HEK293 (cell line): ENCODE data around the gene SUCO.
"Not testable (repeated sequence)": the region's sequence is repeated elsewhere in the genome, so short reads cannot be mapped to it uniquely, and the experiment has no call there.

ENCODE experiments used
- CTCF ChIA-PET: fragments of 350-600 bp; formaldehyde crosslinking; extraction: SDS; loops from one replicate; lab custom pipeline; 2021; ENCODE audit warnings: antibody characterized with exemption; lab: Yijun Ruan, JAX
- POLR2A ChIA-PET: fragments of 300-600 bp; formaldehyde crosslinking; extraction: SDS; loops from one replicate; lab custom pipeline; 2020; ENCODE audit warnings: antibody characterized with exemption, inconsistent platforms; lab: Yijun Ruan, JAX
- H3K27ac ChIP-seq: fragments of 200-500 bp; sonication (Bioruptor generic); 2 replicates; pipeline ENCODE4 v1.5.1; 2014; ENCODE audit warnings: low read depth, low read length, control low read depth, inconsistent platforms; ENCODE audit errors: extremely low read depth
- H3K36me3 ChIP-seq, 2 experiments: fragments of 200-500 bp in 1 of 2; sonication (Bioruptor generic) in 1 of 2; 1 replicate in 1 of 2; 2 replicates in 1 of 2; pipeline ENCODE4 v1.5.1; 2014 to 2017; ENCODE audit warnings: inconsistent platforms in 2 of 2, low read length in 2 of 2; ENCODE audit not compliant: control insufficient read depth in 2 of 2, insufficient read depth in 1 of 2
- H3K4me1 ChIP-seq: fragments of 200-500 bp; sonication (Bioruptor generic); 2 replicates; pipeline ENCODE4 v1.5.1; 2014; ENCODE audit warnings: mild to moderate bottlenecking, low read length, inconsistent platforms; ENCODE audit not compliant: control insufficient read depth, insufficient read depth
- H3K4me3 ChIP-seq: 2 replicates; pipeline ENCODE4 v1.5.1; 2011; ENCODE audit warnings: low read depth, mild to moderate bottlenecking, control low read depth, low read length, moderate library complexity
- H3K9me3 ChIP-seq: fragments of 200-500 bp; sonication (Bioruptor generic); 2 replicates; pipeline ENCODE4 v1.5.1; 2014; ENCODE audit warnings: low read depth, low read length, inconsistent platforms; ENCODE audit not compliant: control insufficient read depth, insufficient read depth
- SETDB1 ChIP-seq: IDR thresholded peaks from one replicate; pipeline ENCODE4 v1.6.1; 2017; ENCODE audit warnings: mild to moderate bottlenecking, low read length, moderate library complexity, mixed read lengths; ENCODE audit not compliant: insufficient read length
- TRIM28 ChIP-seq: IDR thresholded peaks from 2 replicates; pipeline ENCODE4 v1.6.1; 2011; ENCODE audit warnings: low read length, control low read depth, borderline replicate concordance
- ZNF112 ChIP-seq: fragments of 450-650 bp; formaldehyde crosslinking; IDR thresholded peaks from 2 replicates; pipeline ENCODE4 v1.5.0; 2017; ENCODE audit warnings: missing biosample characterization, missing genetic modification characterization
- ZNF114 ChIP-seq: fragments of 450-650 bp; formaldehyde crosslinking; IDR thresholded peaks from 2 replicates; pipeline ENCODE4 v1.5.0; 2017; ENCODE audit warnings: missing biosample characterization, missing genetic modification characterization
- ZNF248 ChIP-seq: fragments of 450-650 bp; formaldehyde crosslinking; IDR thresholded peaks from 2 replicates; pipeline ENCODE4 v1.5.1; 2017; ENCODE audit warnings: missing biosample characterization, missing genetic modification characterization
- ZNF324 ChIP-seq: fragments of 450-650 bp; formaldehyde crosslinking; IDR thresholded peaks from 2 replicates; pipeline ENCODE4 v1.5.1; 2016; ENCODE audit warnings: missing biosample characterization, missing genetic modification characterization
- ZNF426 ChIP-seq: fragments of 450-650 bp; formaldehyde crosslinking; IDR thresholded peaks from 2 replicates; pipeline ENCODE4 v1.5.1; 2017; ENCODE audit warnings: missing biosample characterization, missing genetic modification characterization, mild to moderate bottlenecking, inconsistent platforms, moderate library complexity
- ZNF48 ChIP-seq: fragments of 450-650 bp; formaldehyde crosslinking; IDR thresholded peaks from 2 replicates; pipeline ENCODE4 v1.5.1; 2016; ENCODE audit warnings: missing biosample characterization, missing genetic modification characterization
- ZNF510 ChIP-seq: fragments of 450-650 bp; formaldehyde crosslinking; IDR thresholded peaks from 2 replicates; pipeline ENCODE4 v1.5.1; 2018; ENCODE audit warnings: mild to moderate bottlenecking, missing genetic modification characterization, missing biosample characterization; ENCODE audit not compliant: insufficient replicate concordance
- ZNF529 ChIP-seq: fragments of 450-650 bp; formaldehyde crosslinking; IDR thresholded peaks from 2 replicates; pipeline ENCODE4 v1.5.1; 2017; ENCODE audit warnings: missing genetic modification characterization, missing biosample characterization; ENCODE audit not compliant: insufficient replicate concordance
- ZNF610 ChIP-seq: fragments of 450-650 bp; formaldehyde crosslinking; IDR thresholded peaks from 2 replicates; pipeline ENCODE4 v1.5.1; 2016; ENCODE audit warnings: missing biosample characterization, missing genetic modification characterization, borderline replicate concordance
- ZNF791 ChIP-seq: fragments of 450-650 bp; formaldehyde crosslinking; IDR thresholded peaks from 2 replicates; pipeline ENCODE4 v1.5.1; 2016; ENCODE audit warnings: missing biosample characterization, missing genetic modification characterization
- ZNF792 ChIP-seq: fragments of 450-650 bp; formaldehyde crosslinking; IDR thresholded peaks from 2 replicates; pipeline ENCODE4 v1.5.1; 2016; ENCODE audit warnings: missing biosample characterization, missing genetic modification characterization
- ZSCAN23 ChIP-seq: fragments of 450-650 bp; formaldehyde crosslinking; IDR thresholded peaks from 2 replicates; pipeline ENCODE4 v1.5.1; 2016; ENCODE audit warnings: missing biosample characterization, missing genetic modification characterization
- TF ChIP-seq, protein P1 (sequence below): fragments of 450-650 bp; IDR thresholded peaks from 2 replicates; pipeline ENCODE4 v1.5.1; 2018; ENCODE audit warnings: missing biosample characterization, mild to moderate bottlenecking, missing genetic modification characterization
- TF ChIP-seq, protein P2 (sequence below): fragments of 450-650 bp; formaldehyde crosslinking; IDR thresholded peaks from 2 replicates; pipeline ENCODE4 v1.5.1; 2016; ENCODE audit warnings: missing biosample characterization, missing genetic modification characterization
- TF ChIP-seq, protein P3 (sequence below): fragments of 450-650 bp; formaldehyde crosslinking; IDR thresholded peaks from 2 replicates; pipeline ENCODE4 v1.5.1; 2016; ENCODE audit warnings: missing biosample characterization, missing genetic modification characterization
- TF ChIP-seq, protein P4 (sequence below): fragments of 450-650 bp; formaldehyde crosslinking; optimal IDR thresholded peaks from 2 replicates; pipeline ENCODE3; 2016; ENCODE audit warnings: missing biosample characterization, mild to moderate bottlenecking, missing genetic modification characterization

SUCO gene

DNA sequence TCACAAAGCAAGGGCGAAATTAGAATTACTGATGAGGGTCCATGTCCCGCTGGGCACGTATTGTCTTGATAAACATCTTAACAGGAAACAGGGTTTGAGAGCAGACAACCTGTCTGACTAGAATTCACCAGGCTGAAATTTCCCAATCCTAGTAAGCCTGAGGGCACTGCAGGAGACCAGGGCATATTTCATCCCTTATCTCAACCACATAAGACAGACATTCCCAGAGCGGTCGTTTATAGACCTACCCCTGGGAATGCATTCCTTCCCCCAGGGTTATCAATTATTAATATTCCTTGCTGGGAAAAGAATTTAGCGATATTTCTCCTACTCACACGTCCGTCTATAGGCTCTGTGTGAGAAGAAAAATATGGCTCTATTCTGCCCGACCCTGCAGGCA lies 87.7 kb downstream of the SUCO start:
- H3K4me1 ChIP-seq, H3K9me3 ChIP-seq, H3K4me3 ChIP-seq, CTCF ChIA-PET, H3K36me3 ChIP-seq, H3K27ac ChIP-seq, POLR2A ChIA-PET: not testable (repeated sequence)
- TF ChIP-seq SETDB1 = peak; percentile 96
- TF ChIP-seq TRIM28 = peak; percentile 49; the same call in 1 of the 2 replicates
- peak; percentile 32 for TF ChIP-seq ZNF529

DNA sequence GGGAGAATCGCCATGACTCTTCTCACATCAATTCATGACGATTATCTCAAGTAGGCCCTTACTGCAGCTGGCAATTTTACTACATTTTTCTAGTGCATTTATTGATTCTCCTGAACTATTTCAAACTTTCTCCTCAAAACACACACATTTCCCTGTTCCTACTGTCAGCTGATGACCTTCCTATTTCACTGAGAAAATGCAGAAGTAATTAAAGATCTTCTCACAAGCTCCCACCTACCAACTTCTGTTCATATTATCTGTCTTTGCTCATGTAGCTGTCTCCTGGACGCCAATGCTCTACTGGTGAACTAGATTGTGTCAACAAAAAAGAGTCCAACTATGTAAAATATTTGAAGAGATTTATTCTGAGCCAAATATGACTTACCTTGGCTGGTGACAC lies 89.6 kb downstream of the SUCO start:
- H3K36me3 ChIP-seq = no peaks in the 10 kb centered on the region
- ChIA-PET CTCF (no interaction called here), POLR2A (interaction anchor here (0.6 kb wide), 1 partner anchor 10 kb away, joined by 3 read pairs; no protein-coding TSS in a partner anchor)
- H3K4me3 ChIP-seq = no peak overlapping the region
- no peaks in the 10 kb centered on the region for H3K4me1 ChIP-seq
- H3K27ac ChIP-seq = no peak overlapping the region
- TF ChIP-seq, protein P1, sequence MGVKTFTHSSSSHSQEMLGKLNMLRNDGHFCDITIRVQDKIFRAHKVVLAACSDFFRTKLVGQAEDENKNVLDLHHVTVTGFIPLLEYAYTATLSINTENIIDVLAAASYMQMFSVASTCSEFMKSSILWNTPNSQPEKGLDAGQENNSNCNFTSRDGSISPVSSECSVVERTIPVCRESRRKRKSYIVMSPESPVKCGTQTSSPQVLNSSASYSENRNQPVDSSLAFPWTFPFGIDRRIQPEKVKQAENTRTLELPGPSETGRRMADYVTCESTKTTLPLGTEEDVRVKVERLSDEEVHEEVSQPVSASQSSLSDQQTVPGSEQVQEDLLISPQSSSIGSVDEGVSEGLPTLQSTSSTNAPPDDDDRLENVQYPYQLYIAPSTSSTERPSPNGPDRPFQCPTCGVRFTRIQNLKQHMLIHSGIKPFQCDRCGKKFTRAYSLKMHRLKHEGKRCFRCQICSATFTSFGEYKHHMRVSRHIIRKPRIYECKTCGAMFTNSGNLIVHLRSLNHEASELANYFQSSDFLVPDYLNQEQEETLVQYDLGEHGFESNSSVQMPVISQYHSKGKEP (tag by site-specific recombination) = no peak
- no peak for TF ChIP-seq ZNF510 (tag by site-specific recombination)
- TF ChIP-seq ZNF791 = no peak
- TF ChIP-seq, protein P2, sequence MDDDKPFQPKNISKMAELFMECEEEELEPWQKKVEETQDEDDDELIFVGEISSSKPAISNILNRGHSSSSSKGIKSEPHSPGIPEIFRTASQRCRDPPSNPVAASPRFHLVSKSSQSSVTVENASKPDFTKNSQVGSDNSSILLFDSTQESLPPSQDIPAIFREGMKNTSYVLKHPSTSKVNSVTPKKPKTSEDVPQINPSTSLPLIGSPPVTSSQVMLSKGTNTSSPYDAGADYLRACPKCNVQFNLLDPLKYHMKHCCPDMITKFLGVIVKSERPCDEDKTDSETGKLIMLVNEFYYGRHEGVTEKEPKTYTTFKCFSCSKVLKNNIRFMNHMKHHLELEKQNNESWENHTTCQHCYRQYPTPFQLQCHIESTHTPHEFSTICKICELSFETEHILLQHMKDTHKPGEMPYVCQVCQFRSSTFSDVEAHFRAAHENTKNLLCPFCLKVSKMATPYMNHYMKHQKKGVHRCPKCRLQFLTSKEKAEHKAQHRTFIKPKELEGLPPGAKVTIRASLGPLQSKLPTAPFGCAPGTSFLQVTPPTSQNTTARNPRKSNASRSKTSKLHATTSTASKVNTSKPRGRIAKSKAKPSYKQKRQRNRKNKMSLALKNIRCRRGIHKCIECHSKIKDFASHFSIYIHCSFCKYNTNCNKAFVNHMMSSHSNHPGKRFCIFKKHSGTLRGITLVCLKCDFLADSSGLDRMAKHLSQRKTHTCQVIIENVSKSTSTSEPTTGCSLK (tag by site-specific recombination) = no peak
- TF ChIP-seq, protein P3, sequence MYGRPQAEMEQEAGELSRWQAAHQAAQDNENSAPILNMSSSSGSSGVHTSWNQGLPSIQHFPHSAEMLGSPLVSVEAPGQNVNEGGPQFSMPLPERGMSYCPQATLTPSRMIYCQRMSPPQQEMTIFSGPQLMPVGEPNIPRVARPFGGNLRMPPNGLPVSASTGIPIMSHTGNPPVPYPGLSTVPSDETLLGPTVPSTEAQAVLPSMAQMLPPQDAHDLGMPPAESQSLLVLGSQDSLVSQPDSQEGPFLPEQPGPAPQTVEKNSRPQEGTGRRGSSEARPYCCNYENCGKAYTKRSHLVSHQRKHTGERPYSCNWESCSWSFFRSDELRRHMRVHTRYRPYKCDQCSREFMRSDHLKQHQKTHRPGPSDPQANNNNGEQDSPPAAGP (tag by site-specific recombination) = no peak
- TF ChIP-seq ZNF112 (tag by site-specific recombination) = no peak
- no peak for TF ChIP-seq ZNF114 (tag by site-specific recombination)
- no peak for TF ChIP-seq ZSCAN23 (tag by site-specific recombination)
- no peak for TF ChIP-seq ZNF48
- TF ChIP-seq ZNF324 = no peak
- TF ChIP-seq ZNF426 (tag by site-specific recombination) = no peak
- TF ChIP-seq ZNF529 = no peak
- TF ChIP-seq ZNF248 = no peak
- TF ChIP-seq, protein P4, sequence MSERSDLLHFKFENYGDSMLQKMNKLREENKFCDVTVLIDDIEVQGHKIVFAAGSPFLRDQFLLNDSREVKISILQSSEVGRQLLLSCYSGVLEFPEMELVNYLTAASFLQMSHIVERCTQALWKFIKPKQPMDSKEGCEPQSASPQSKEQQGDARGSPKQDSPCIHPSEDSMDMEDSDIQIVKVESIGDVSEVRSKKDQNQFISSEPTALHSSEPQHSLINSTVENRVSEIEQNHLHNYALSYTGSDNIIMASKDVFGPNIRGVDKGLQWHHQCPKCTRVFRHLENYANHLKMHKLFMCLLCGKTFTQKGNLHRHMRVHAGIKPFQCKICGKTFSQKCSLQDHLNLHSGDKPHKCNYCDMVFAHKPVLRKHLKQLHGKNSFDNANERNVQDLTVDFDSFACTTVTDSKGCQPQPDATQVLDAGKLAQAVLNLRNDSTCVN (tag by site-specific recombination) = no peak
- no peak for TF ChIP-seq ZNF792 (tag by site-specific recombination)
- no peak for TF ChIP-seq ZNF610 (tag by site-specific recombination)
- TF ChIP-seq, all 188 proteins: peak for 0
- H3K9me3 ChIP-seq = no peaks in the 10 kb centered on the region
